GM12801 (cell line): ENCODE results near the gene TBC1D1.

ENCODE experiments used
- TF ChIP-seq, protein P1 (sequence below): IDR thresholded peaks from one replicate; pipeline ENCODE4 v1.5.1; 2011; ENCODE audit warnings: control low read depth; ENCODE audit not compliant: insufficient read length; ENCODE audit errors: extremely low read depth

Gene TBC1D1

GRCh38 chr4:38139187-38139586 is 248.3 kb downstream of the TBC1D1 start:
- TF ChIP-seq, protein P1, sequence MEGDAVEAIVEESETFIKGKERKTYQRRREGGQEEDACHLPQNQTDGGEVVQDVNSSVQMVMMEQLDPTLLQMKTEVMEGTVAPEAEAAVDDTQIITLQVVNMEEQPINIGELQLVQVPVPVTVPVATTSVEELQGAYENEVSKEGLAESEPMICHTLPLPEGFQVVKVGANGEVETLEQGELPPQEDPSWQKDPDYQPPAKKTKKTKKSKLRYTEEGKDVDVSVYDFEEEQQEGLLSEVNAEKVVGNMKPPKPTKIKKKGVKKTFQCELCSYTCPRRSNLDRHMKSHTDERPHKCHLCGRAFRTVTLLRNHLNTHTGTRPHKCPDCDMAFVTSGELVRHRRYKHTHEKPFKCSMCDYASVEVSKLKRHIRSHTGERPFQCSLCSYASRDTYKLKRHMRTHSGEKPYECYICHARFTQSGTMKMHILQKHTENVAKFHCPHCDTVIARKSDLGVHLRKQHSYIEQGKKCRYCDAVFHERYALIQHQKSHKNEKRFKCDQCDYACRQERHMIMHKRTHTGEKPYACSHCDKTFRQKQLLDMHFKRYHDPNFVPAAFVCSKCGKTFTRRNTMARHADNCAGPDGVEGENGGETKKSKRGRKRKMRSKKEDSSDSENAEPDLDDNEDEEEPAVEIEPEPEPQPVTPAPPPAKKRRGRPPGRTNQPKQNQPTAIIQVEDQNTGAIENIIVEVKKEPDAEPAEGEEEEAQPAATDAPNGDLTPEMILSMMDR: no peak

DNA sequence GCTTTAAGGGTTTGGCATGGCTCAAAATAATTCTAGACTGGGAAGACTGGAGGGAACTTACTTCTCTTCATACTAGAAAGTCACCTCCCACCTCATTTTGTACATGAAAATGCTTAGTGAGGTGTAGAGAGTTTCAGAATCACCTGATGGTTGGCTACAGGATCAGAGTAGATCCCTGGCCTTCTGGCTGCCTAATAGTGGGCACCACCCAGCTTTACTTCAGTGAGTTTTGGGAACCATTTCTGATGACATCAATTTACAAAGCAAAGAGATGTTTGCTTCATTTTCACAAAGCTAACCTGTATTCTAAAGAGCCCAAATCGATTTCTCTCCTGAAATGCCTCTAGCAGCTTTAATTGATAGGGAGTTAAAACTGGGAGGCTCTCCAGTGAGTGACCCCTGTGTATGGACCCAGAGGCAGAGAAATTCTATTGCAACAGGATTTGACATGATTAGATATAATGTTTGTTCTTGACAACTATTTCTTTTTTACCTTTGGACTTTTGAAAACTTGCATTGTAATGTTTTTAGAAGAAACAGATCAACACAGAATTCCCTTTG is 249.8 kb downstream of the TBC1D1 start:
- TF ChIP-seq, protein P1: no peak

- TF ChIP-seq, protein P1: no peak
Observed at GRCh38 chr4:38141808-38142500, 251.1 kb downstream of the TBC1D1 start.

- TF ChIP-seq, protein P1: no peak
Observed at GRCh38 chr4:38144031-38144430, 253.1 kb downstream of the TBC1D1 start.

DNA sequence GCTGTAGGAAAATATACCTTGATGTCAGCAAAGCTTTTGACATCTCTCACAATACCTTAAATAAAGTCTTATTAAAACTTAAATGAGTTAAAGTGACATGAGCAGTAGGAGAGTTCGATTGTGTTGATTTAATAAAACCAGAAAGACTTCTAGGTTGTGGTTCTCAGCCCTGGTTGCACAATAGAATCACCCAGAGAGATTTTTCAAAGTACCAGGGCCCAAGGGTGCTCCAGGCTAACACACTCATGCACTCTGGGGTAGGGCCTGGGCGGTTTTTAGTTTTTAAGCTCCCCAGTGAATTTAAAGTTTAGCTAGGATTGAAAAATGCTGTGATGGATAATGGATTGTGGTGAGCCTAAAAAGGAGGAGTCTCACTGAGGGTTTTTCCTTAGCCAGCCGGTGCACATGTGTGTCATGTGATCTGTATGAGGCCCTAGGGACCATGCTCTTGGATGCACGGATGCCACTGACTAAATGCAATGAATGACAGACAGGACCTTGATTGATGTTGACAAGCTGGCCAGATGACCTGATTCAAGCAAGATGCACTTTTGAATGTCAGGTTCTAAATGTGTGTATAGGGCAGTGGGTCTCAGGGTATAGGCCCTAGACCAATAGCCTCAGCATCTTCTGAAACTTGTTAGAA is 254.3 kb downstream of the TBC1D1 start:
- TF ChIP-seq, protein P1: no peak

DNA sequence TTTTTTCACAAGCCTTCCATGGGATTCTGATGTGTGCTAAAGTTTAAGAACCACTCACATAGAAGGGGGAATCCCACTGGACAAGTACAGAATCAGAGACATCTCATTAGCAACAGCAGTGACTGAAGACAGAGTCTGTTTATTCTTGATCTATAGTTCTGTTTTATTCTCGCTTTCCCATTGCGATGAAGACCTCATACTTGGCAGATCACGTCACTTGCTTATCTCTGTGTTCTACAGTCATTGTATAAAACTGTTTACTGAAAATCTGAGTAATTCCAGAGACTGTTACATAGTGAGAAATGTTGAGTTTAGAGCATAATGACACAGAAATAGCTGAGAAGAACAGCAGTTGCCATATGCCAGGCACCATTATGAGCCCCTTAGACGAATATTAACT is 254.9 kb downstream of the TBC1D1 start:
- TF ChIP-seq, protein P1: no peak

DNA sequence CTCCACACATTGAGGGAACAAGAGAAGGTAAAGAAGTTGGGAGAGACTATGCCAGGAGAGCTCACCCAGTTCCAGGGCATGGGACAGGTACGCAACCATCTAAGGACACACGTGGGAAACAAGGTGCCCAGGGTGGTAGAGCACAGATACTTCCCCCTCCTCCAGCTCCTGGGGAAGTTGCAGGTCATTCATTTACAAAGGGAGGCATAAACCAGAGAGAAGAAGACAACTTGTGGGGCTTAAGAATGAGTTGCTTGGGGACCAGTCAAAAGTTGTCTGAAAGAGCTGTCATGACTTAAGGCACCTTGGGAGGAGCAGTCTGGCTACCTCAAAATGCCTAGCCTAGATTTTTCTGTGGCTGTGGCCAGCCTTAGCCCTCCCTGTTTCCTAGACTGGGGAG is 255.5 kb downstream of the TBC1D1 start:
- TF ChIP-seq, protein P1: no peak
